ENCODE results near the gene B4GALNT3. TPM values are rescaled to one million over a fixed set of nuclear protein-coding genes. Genes with fewer than 3 reads are reported as not detected.

B4GALNT3 gene
- total RNA-seq, 4 donors from 2014 or later: under 0.01 to 0.80 (median 0.36) TPM

- no peak for DNase-seq (ENCODE audit: extremely low spot score)
- H3K27me3 ChIP-seq: no peaks in the 10 kb centered on the region
- intact Hi-C loops (cut with DNase I): no loop called here
- no peaks in the 10 kb centered on the region for H3K36me3 ChIP-seq
- no peak overlapping the region for H3K27ac ChIP-seq (replicated peaks in 1 of 4)
- TF ChIP-seq POLR2AphosphoS5 (IDR thresholded peaks at IDR 0.05) (no peak), CTCF (IDR thresholded peaks at IDR 0.05) (no peak), EP300 (IDR thresholded peaks at IDR 0.05) (no peak), POLR2A (IDR thresholded peaks at IDR 0.05; ENCODE audit: low read depth) (no peak)
- H3K9me3 ChIP-seq: no peaks in the 10 kb centered on the region
- peaks cover 3 to 19% (median 5%) of the 10 kb centered on the region in 4 donors for H3K4me1 ChIP-seq
- no peak overlapping the region for H3K4me3 ChIP-seq
Measured at GRCh38 chr12:602700-603068, 142.9 kb downstream of the B4GALNT3 start.

- Histone ChIP-seq H3K36me3 (no peaks in the 10 kb centered on the region), H3K9me3 (no peaks in the 10 kb centered on the region), H3K27me3 (no peaks in the 10 kb centered on the region), H3K4me3 (no peak overlapping the region), H3K27ac (replicated peaks in 1 of 4) (no peak overlapping the region), H3K4me1 (peaks cover 10 to 24% (median 19%) of the 10 kb centered on the region in 4 donors)
- whole genome bisulfite sequencing: 81% methylated on average over 7 of the region's 7 CpGs
- TF ChIP-seq POLR2A (IDR thresholded peaks at IDR 0.05; ENCODE audit: low read depth): no peak
- TF ChIP-seq EP300 (IDR thresholded peaks at IDR 0.05): no peak
- no peak for TF ChIP-seq POLR2AphosphoS5 (IDR thresholded peaks at IDR 0.05)
- TF ChIP-seq CTCF (IDR thresholded peaks at IDR 0.05): no peak
- intact Hi-C loops (cut with DNase I): no loop called here
- DNase-seq (ENCODE audit: extremely low spot score): no peak
Measured at GRCh38 chr12:604956-605355, 145.2 kb downstream of the B4GALNT3 start.

- Histone ChIP-seq H3K27ac (replicated peaks in 1 of 4) (peak overlapping the region in 2 of 4 donors; percentile 40 to 47), H3K9me3 (no peaks in the 10 kb centered on the region), H3K36me3 (no peaks in the 10 kb centered on the region), H3K27me3 (no peaks in the 10 kb centered on the region), H3K4me3 (no peak overlapping the region), H3K4me1 (peaks cover 14 to 29% (median 28%) of the 10 kb centered on the region in 4 donors)
- WGBS: 31% methylated on average over 5 of the region's 5 CpGs
- DNase-seq (ENCODE audit: extremely low spot score): no peak
- intact Hi-C loops (cut with DNase I): no loop called here
- TF ChIP-seq POLR2AphosphoS5 (IDR thresholded peaks at IDR 0.05): peak; percentile 33 to 42
- TF ChIP-seq CTCF (IDR thresholded peaks at IDR 0.05): no peak
Measured at GRCh38 chr12:607541-608001, 147.8 kb downstream of the B4GALNT3 start.

- DNase-seq (ENCODE audit: extremely low spot score): no peak
- intact Hi-C loops (cut with DNase I): no loop called here
Measured at GRCh38 chr12:608413-608812, 148.7 kb downstream of the B4GALNT3 start.

More at GRCh38 chr12:608413-608812, 148.7 kb downstream of the B4GALNT3 start:
- Histone ChIP-seq H3K27ac (replicated peaks in 1 of 4) (peak overlapping the region in 3 of 4 donors; percentile 6 to 47 (median 19)), H3K36me3 (no peaks in the 10 kb centered on the region), H3K27me3 (no peaks in the 10 kb centered on the region), H3K4me3 (no peak overlapping the region), H3K4me1 (peaks cover 14 to 29% (median 28%) of the 10 kb centered on the region in 4 donors), H3K9me3 (no peaks in the 10 kb centered on the region)
- TF ChIP-seq EP300 (IDR thresholded peaks at IDR 0.05) (no peak), CTCF (IDR thresholded peaks at IDR 0.05) (no peak), POLR2AphosphoS5 (IDR thresholded peaks at IDR 0.05) (no peak), POLR2A (IDR thresholded peaks at IDR 0.05; ENCODE audit: low read depth) (no peak)
- WGBS: 100% methylated on average over 3 of the region's 3 CpGs
